Right ventricle myocardium superior (tissue), 1 donor: ENCODE measurements around the gene TIMM29. TPM values are rescaled to one million over a fixed set of nuclear protein-coding genes. Genes with fewer than 3 reads are reported as not detected.
"Not testable (repeated sequence)": the region's sequence is repeated elsewhere in the genome, so short reads cannot be mapped to it uniquely, and the experiment has no call there.

Experiments
- ATAC-seq: fragments of 200-7000 bp; cut with Tn5 transposase; one replicate; pipeline ENCODE4 v1.9.1; 2020; ENCODE audit warnings: mild to moderate bottlenecking; ENCODE audit not compliant: poor library complexity
- DNase-seq: peaks from one replicate; pipeline ENCODE4 v3.0.0-alpha.2; 2020
- intact Hi-C: fragments of 100-400 bp; cut with DNase I; formaldehyde crosslinking; loops from one replicate; pipeline ENCODE4 v1.11.2; 2022
- total RNA-seq: library from RNA; stranded (reverse); fragmentation: NEBNext Ultra II Directional; extraction: Animal tissue kit (Norgen Biotek cat#: 25700); gene quantifications from one replicate; pipeline ENCODE4 v1.2.1, GENCODE V29; 2021
- donor health status: DM: no; HTN: yes; CAD: no; lungs with severe emphysema.

The TIMM29 gene
- total RNA-seq, 1 donor from 2014 or later, result 11.8 TPM

GRCh38 chr19:10927730-10928562 lies 665 bp upstream of the TIMM29 start:
- intact Hi-C loops, result no loop called here
- DNase-seq (no peak), ATAC-seq (peak; percentile 3)

- ATAC-seq (no peak), DNase-seq (no peak)
- intact Hi-C loops, result no loop called here
Measured at GRCh38 chr19:10929402-10929794, 787 bp downstream of the TIMM29 start.

- intact Hi-C loops, result no loop called here
- DNase-seq (no peak), ATAC-seq (no peak)
Measured at GRCh38 chr19:10935371-10936059, 6.9 kb downstream of the TIMM29 start.

- DNase-seq (no peak), ATAC-seq (peak; percentile 83)
- intact Hi-C loops, result no loop called here
Measured at GRCh38 chr19:10936661-10937084, 8.1 kb downstream of the TIMM29 start.

GRCh38 chr19:10941649-10942048 lies 13.0 kb downstream of the TIMM29 start:
- intact Hi-C loops, ATAC-seq, DNase-seq: not testable (repeated sequence)

GRCh38 chr19:10943412-10943811 lies 14.8 kb downstream of the TIMM29 start:
- intact Hi-C loops, DNase-seq, ATAC-seq: not testable (repeated sequence)

- no peak for DNase-seq
- intact Hi-C loops, result no loop called here
Measured at GRCh38 chr19:10945264-10945663, 16.7 kb downstream of the TIMM29 start.

GRCh38 chr19:10946958-10947657 lies 18.5 kb downstream of the TIMM29 start:
- no peak for DNase-seq
- no peak for ATAC-seq
- intact Hi-C loops, result no loop called here

More at GRCh38 chr19:10945264-10945663, 16.7 kb downstream of the TIMM29 start:
- ATAC-seq, result no peak

- intact Hi-C loops, result no loop called here
- DNase-seq, result no peak
- ATAC-seq, result no peak
Measured at GRCh38 chr19:10952809-10953208, 24.2 kb downstream of the TIMM29 start.

GRCh38 chr19:10959277-10959968 lies 30.8 kb downstream of the TIMM29 start:
- DNase-seq, intact Hi-C loops, ATAC-seq: not testable (repeated sequence)

GRCh38 chr19:10960314-10961072 lies 31.9 kb downstream of the TIMM29 start, which contains the start of gene SMARCA4:
TSS of gene SMARCA4 (plus strand) at chr19:10961030. CDS start at chr19:10984152, 23,122 bp downstream.
- intact Hi-C loops, result no loop called here
- peak; percentile 99 for DNase-seq
- peak; percentile 98 for ATAC-seq

GRCh38 chr19:10961073-10961860 lies 32.7 kb downstream of the TIMM29 start:
- ATAC-seq, result peak; percentile 46
- DNase-seq, result peak; percentile 47
- intact Hi-C loops, result no loop called here

- DNase-seq (no peak), ATAC-seq (no peak)
- intact Hi-C loops, result no loop called here
Measured at GRCh38 chr19:10962863-10963262, 34.3 kb downstream of the TIMM29 start.

GRCh38 chr19:10963865-10964264 lies 35.3 kb downstream of the TIMM29 start:
- ATAC-seq (no peak), DNase-seq (no peak)
- intact Hi-C loops, result no loop called here

GRCh38 chr19:10964903-10965302 lies 36.3 kb downstream of the TIMM29 start:
- DNase-seq, result no peak
- intact Hi-C loops, result no loop called here

GRCh38 chr19:10965398-10965797 lies 36.8 kb downstream of the TIMM29 start:
- intact Hi-C loops, result no loop called here
- ATAC-seq (no peak), DNase-seq (no peak)

More at GRCh38 chr19:10964903-10965302, 36.3 kb downstream of the TIMM29 start:
- no peak for ATAC-seq

GRCh38 chr19:10966809-10967208 lies 38.2 kb downstream of the TIMM29 start:
- intact Hi-C loops, result no loop called here
- DNase-seq (no peak), ATAC-seq (no peak)
